Skeletal muscle tissue (tissue), 4 donors: Measurements from ENCODE around the gene TSPAN16. TPM values are rescaled to one million over a fixed set of nuclear protein-coding genes. Genes with fewer than 3 reads are reported as not detected.
A peak's percentile ranks its signal among the peaks of the same experiment; 100 is the strongest.
"Not testable (repeated sequence)": the region's sequence is repeated elsewhere in the genome, so short reads cannot be mapped to it uniquely, and the experiment has no call there.

Source experiments
- H3K27ac ChIP-seq: one replicate; pipeline ENCODE4 v1.7.0; 2013; ENCODE audit warnings: mild to moderate bottlenecking, low read depth, low read length, inconsistent platforms
- H3K27me3 ChIP-seq, 3 donors: one replicate each; pipeline ENCODE4 v1.7.0; 2013; ENCODE audit warnings: low read length in 3 of 3; ENCODE audit not compliant: control insufficient read depth in 3 of 3, insufficient read depth in 3 of 3
- H3K36me3 ChIP-seq, 3 donors: one replicate each; pipeline ENCODE4 v1.7.0; 2013; ENCODE audit warnings: low read length in 3 of 3; ENCODE audit not compliant: control insufficient read depth in 3 of 3, insufficient read depth in 3 of 3
- H3K4me1 ChIP-seq, 3 donors: one replicate each; pipeline ENCODE4 v1.7.0; 2013; ENCODE audit warnings: low read length in 3 of 3, mild to moderate bottlenecking in 3 of 3; ENCODE audit not compliant: control insufficient read depth in 3 of 3, insufficient read depth in 3 of 3
- H3K4me3 ChIP-seq, 3 donors: one replicate each; pipeline ENCODE4 v1.7.0; 2013; ENCODE audit warnings: low read length in 3 of 3
- H3K9ac ChIP-seq, 3 donors: one replicate each; pipeline ENCODE4 v1.7.0; 2013; ENCODE audit warnings: low read length in 3 of 3, mild to moderate bottlenecking in 3 of 3, moderate library complexity in 2 of 3, low read depth in 1 of 3
- H3K9me3 ChIP-seq, 3 donors: one replicate each; pipeline ENCODE4 v1.7.0; 2013; ENCODE audit warnings: low read length in 3 of 3; ENCODE audit not compliant: control insufficient read depth in 3 of 3
- total RNA-seq: library from RNA; depleted of rRNA; stranded (reverse); fragments of >200 nt; gene quantifications from one replicate; pipeline ENCODE4 v1.2.3, GENCODE V29; 2014
- donor health status: Osteomylitis.

TSPAN16 gene
- total RNA-seq, 1 donor from 2014 or later, result not detected

DNA sequence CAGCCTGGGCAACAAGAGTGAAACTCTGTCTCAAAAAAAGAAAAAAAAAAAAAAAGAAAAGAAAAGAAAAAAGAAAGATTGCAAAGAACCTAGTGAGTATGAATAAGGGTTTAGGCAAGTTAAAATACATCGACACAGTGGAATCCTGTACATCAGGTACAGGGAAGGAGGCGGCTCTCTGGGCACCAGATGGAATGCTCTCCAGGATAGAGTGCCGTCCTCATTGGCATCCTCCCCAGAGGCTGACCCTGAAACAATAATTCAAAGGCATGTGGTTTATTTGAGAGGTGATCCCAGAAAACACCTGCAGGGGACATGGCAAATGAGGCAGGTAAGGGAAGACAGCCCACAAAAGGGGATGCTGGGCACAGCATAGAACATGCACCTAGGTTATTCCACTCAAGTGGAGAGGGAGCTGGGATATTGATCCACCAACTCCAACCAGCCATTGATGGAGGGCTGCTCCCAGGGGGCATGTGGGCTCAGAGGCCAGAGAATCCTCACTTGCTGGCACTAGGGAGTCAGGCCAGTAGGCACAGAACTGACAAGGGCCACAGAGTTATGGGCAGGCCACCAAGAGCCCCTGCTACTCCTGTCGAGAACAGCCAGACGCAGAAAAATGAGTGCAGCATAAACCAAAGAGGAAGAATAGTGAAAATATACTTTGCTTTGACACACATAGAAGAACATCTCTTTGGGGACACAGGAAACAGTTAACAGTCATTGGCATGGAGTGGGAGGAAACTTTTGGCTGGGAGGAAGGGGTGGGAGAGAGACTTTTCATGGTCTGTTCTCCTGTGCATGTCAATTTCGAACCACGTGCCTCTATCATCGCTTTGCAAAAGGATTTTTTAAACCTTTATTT lies 4.2 kb downstream of the TSPAN16 start:
- H3K27me3 ChIP-seq, result peaks cover 7 to 9% (median 8%) of the 10 kb centered on the region in 3 donors
- H3K36me3 ChIP-seq, result no peaks in the 10 kb centered on the region
- no peak overlapping the region for H3K4me3 ChIP-seq
- no peak overlapping the region for H3K9ac ChIP-seq
- H3K9me3 ChIP-seq, result no peaks in the 10 kb centered on the region
- H3K4me1 ChIP-seq, result no peaks in the 10 kb centered on the region
- no peak overlapping the region for H3K27ac ChIP-seq

DNA sequence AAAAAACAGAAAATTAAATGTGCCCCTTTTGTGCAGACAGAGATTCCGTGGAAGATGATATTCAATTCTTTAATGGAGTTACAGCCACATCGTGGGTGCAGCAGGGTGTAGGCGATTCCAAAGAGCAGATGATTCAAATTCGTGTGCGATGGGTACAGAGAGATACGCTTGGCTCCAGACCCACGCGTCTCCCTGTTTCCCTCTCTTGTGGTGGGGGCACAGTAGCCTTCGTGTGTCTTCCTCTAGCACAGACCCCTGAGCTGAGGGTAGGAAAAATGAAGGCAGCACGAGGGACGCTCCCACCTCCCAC lies 4.8 kb downstream of the TSPAN16 start:
- Histone ChIP-seq H3K36me3 (no peaks in the 10 kb centered on the region), H3K27me3 (peaks cover 3 to 9% (median 7%) of the 10 kb centered on the region in 3 donors), H3K27ac (no peak overlapping the region), H3K4me3 (no peak overlapping the region), H3K4me1 (no peaks in the 10 kb centered on the region), H3K9me3 (no peaks in the 10 kb centered on the region), H3K9ac (no peak overlapping the region)

- no peak overlapping the region for H3K9ac ChIP-seq
- H3K4me1 ChIP-seq, result no peaks in the 10 kb centered on the region
- H3K27me3 ChIP-seq, result peaks cover 0 to 9% (median 8%) of the 10 kb centered on the region in 3 donors
- no peaks in the 10 kb centered on the region for H3K9me3 ChIP-seq
- H3K36me3 ChIP-seq, result no peaks in the 10 kb centered on the region
- no peak overlapping the region for H3K4me3 ChIP-seq
- H3K27ac ChIP-seq, result no peak overlapping the region
Measured at GRCh38 chr19:11304936-11305335, 9.0 kb downstream of the TSPAN16 start.

- H3K27ac ChIP-seq, result no peak overlapping the region
- H3K36me3 ChIP-seq, result no peaks in the 10 kb centered on the region
- H3K27me3 ChIP-seq, result peaks cover 0 to 9% (median 5%) of the 10 kb centered on the region in 3 donors
- H3K4me3 ChIP-seq, result no peak overlapping the region
- H3K4me1 ChIP-seq, result no peaks in the 10 kb centered on the region
- H3K9me3 ChIP-seq, result no peaks in the 10 kb centered on the region
- H3K9ac ChIP-seq, result no peak overlapping the region
Measured at GRCh38 chr19:11306337-11306736, 10.4 kb downstream of the TSPAN16 start.

GRCh38 chr19:11320278-11320995 lies 24.5 kb downstream of the TSPAN16 start:
- H3K27me3 ChIP-seq, H3K27ac ChIP-seq, H3K9me3 ChIP-seq, H3K9ac ChIP-seq, H3K36me3 ChIP-seq, H3K4me3 ChIP-seq: not testable (repeated sequence)
- peaks cover 7 to 12% (median 11%) of the 10 kb centered on the region in 3 donors for H3K4me1 ChIP-seq

DNA sequence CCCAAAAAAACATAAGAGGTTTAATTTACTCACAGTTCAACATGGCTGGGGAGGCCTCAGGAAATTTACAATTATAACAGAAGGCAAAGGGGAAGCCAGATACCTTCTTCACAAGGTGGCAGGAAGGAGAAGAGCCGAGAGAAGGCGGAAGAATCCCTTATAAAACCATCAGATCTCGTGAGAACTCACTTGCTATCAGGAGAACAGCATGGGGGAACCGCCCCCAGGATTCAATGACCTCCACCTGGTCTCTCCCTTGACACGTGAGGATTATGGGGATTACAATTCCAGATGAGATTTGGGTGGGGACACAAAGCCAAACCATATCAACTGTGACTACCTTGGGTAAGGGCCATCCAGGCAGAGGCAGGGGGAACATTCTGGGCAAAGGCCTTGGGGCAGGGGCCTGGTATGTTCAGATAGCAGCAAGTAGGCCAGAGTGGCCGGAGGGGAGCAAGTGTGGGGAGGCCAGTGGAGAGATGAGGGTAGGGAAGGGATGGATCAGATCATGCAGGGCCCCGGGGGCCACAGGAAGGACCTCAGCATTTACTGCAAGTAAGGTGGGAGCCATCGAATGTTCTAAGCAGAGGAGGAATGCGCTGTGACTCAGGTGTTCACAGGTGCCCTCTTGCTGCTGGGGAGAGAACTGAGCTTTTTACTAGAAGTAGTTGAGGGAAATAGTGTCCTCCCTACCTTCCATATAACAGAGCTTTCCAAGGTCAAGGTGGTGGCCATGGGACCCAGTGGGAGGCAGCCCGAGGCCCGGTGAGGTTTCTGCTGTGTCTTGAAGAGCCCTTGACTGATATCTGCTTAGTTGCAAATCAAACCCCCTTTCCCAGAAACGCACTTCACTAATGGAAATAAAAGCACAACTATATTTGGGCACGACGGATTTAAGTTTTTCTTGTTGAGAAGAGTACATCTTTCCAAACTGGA lies 25.5 kb downstream of the TSPAN16 start:
- Histone ChIP-seq H3K4me1 (peaks cover 7 to 12% (median 11%) of the 10 kb centered on the region in 3 donors), H3K4me3 (no peak overlapping the region), H3K9ac (no peak overlapping the region)

DNA sequence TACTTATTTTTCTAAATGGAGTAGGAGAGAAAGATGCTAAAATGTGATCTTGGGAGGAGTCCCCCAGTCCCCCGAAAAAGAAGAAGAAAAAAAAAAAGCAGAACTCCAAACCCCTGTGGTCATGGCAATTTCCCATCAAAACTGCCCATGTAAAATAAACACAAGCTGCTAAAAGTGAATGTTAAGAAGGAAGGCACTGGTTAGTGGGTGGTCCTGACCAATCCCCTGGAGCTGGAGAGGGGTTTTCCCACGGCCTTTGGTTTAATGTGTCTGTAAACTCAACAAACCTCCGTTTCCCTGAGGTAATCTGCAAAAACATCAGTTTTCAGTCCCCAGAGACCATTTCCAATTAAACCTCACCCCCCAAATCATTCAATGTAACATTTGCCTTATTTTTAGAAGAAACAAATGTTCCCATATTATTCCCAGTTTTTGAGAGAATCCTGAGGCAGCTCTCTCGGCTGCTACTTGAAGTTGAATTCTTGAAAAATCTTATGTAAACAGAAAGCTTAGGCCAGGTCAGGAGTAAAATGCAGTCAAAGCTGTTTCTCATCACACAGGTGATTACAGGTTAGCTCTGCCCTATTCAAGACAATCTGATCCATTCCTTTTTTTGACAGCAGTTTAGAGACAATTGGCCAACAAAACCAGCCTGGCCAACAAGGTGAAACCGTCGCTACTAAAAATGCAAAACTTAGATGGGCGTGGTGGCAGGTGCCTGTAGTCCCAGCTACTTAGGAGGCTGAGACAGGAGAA lies 26.5 kb downstream of the TSPAN16 start:
- Histone ChIP-seq H3K4me3 (no peak overlapping the region), H3K27ac (peak overlapping the region; percentile 11), H3K27me3 (peaks cover 0 to 2% (median 0%) of the 10 kb centered on the region in 3 donors), H3K9me3 (no peaks in the 10 kb centered on the region), H3K4me1 (peaks cover 7 to 12% (median 11%) of the 10 kb centered on the region in 3 donors), H3K9ac (peak overlapping the region in 1 of 3 donors; percentile 6), H3K36me3 (peaks cover 6 to 10% (median 9%) of the 10 kb centered on the region in 3 donors)

More for the DNA sequence above, 25.5 kb downstream of the TSPAN16 start:
- Histone ChIP-seq H3K27me3 (peaks cover 0 to 4% (median 2%) of the 10 kb centered on the region in 3 donors), H3K36me3 (peaks cover under 1 to 6% (median 3%) of the 10 kb centered on the region in 3 donors), H3K27ac (no peak overlapping the region), H3K9me3 (no peaks in the 10 kb centered on the region)

DNA sequence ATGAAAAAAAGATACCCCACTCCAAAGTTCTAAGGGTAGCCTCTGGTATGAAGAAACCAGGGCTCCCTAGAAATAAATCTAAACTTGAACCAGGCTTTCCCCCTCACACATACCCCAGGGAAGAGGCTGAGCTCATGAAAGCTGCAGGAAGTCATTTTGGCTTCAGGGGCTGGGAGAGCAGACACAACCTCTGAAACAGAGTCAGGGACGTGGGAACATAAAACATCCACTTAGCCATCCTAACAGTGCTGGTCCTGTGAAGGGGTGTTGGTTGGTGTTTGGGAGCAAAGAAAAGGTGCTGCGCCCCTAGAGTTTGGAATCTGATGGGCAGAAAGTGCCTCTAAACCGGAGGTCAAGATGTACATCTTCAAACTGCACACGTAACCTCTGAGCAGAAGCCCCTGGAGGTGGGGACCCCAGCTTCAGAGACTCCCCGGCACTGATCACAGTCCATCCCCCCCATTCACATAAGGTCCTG lies 27.7 kb downstream of the TSPAN16 start:
- Histone ChIP-seq H3K27me3 (peaks cover 0 to 2% (median 0%) of the 10 kb centered on the region in 3 donors), H3K36me3 (peaks cover 6 to 10% (median 9%) of the 10 kb centered on the region in 3 donors), H3K9me3 (no peaks in the 10 kb centered on the region), H3K4me3 (no peak overlapping the region), H3K9ac (no peak overlapping the region), H3K4me1 (peaks cover 7 to 12% (median 11%) of the 10 kb centered on the region in 3 donors), H3K27ac (peak overlapping the region; percentile 60)
